HL-60 (cell line): Measurements from ENCODE around the gene B4GALT6.

Experiments used
- GABPA ChIP-seq: IDR thresholded peaks from 2 replicates; pipeline ENCODE4 v1.6.1; 2012; ENCODE audit warnings: low read depth
- POLR2AphosphoS5 ChIP-seq: IDR thresholded peaks from 2 replicates; pipeline ENCODE4 v1.6.1; 2012; ENCODE audit warnings: low read depth
- SPI1 ChIP-seq: IDR thresholded peaks from 2 replicates; pipeline ENCODE4 v1.6.1; 2012; ENCODE audit warnings: low read depth, mild to moderate bottlenecking, borderline replicate concordance
- TF ChIP-seq, protein P1 (sequence below): IDR thresholded peaks from one replicate; pipeline ENCODE4 v1.5.1; 2011; ENCODE audit warnings: low read length, control low read depth, inconsistent platforms; ENCODE audit not compliant: insufficient read depth
- TF ChIP-seq, protein P2 (sequence below): IDR thresholded peaks from 2 replicates; pipeline ENCODE4 v1.6.1; 2012; ENCODE audit warnings: low read depth; ENCODE audit not compliant: insufficient replicate concordance

DNA sequence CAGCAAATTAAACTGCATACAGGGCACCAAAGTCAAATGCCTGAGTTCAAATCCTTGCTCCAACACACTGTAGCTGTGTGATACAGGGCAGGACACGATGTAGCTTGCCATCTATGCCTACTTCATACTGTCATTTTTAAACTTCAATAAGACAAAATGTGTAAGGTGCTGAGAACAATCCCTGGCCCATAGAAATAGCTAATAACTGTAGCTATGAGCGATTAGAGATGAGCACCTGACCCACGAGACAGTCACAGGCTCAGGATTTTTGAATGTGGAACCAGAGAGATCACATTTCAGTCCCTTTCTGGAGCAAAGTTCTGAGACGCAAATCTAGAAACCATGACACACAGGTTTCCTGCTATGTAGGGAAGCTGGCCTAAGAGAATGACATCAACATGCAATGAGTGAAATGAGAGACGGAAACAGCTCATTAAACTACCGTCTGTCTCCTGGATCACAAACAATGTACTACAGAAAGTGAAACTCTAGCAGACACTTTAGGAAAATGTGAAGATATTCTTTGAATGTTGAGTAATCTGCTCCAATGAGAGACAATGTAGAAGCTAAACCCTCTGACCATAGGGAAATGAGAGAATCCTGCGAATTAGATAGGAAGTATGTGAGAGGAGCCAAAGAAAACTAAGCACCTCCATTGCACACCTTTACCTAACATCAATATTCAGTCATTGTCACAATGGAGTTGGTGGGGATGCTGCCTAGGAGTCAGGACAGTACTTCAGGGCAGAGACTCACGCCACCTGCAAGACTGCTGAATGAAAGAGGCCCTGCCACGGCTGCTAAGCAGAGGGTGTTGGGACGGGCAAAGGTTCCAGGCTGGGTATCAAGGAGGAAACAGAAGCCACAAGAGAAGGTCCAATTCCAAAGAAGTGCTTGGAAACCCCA is 25.5 kb downstream of the B4GALT6 start:
- TF ChIP-seq, protein P1, sequence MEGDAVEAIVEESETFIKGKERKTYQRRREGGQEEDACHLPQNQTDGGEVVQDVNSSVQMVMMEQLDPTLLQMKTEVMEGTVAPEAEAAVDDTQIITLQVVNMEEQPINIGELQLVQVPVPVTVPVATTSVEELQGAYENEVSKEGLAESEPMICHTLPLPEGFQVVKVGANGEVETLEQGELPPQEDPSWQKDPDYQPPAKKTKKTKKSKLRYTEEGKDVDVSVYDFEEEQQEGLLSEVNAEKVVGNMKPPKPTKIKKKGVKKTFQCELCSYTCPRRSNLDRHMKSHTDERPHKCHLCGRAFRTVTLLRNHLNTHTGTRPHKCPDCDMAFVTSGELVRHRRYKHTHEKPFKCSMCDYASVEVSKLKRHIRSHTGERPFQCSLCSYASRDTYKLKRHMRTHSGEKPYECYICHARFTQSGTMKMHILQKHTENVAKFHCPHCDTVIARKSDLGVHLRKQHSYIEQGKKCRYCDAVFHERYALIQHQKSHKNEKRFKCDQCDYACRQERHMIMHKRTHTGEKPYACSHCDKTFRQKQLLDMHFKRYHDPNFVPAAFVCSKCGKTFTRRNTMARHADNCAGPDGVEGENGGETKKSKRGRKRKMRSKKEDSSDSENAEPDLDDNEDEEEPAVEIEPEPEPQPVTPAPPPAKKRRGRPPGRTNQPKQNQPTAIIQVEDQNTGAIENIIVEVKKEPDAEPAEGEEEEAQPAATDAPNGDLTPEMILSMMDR = no peak
- TF ChIP-seq, protein P2, sequence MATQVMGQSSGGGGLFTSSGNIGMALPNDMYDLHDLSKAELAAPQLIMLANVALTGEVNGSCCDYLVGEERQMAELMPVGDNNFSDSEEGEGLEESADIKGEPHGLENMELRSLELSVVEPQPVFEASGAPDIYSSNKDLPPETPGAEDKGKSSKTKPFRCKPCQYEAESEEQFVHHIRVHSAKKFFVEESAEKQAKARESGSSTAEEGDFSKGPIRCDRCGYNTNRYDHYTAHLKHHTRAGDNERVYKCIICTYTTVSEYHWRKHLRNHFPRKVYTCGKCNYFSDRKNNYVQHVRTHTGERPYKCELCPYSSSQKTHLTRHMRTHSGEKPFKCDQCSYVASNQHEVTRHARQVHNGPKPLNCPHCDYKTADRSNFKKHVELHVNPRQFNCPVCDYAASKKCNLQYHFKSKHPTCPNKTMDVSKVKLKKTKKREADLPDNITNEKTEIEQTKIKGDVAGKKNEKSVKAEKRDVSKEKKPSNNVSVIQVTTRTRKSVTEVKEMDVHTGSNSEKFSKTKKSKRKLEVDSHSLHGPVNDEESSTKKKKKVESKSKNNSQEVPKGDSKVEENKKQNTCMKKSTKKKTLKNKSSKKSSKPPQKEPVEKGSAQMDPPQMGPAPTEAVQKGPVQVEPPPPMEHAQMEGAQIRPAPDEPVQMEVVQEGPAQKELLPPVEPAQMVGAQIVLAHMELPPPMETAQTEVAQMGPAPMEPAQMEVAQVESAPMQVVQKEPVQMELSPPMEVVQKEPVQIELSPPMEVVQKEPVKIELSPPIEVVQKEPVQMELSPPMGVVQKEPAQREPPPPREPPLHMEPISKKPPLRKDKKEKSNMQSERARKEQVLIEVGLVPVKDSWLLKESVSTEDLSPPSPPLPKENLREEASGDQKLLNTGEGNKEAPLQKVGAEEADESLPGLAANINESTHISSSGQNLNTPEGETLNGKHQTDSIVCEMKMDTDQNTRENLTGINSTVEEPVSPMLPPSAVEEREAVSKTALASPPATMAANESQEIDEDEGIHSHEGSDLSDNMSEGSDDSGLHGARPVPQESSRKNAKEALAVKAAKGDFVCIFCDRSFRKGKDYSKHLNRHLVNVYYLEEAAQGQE = no peak
- TF ChIP-seq POLR2AphosphoS5 (no peak), GABPA (no peak), SPI1 (no peak)
